Lower leg skin (tissue), 4 donors: ENCODE measurements around the gene WNT5B. TPM values are rescaled to one million over a fixed set of nuclear protein-coding genes. Genes with fewer than 3 reads are reported as not detected.
"Not testable (repeated sequence)": the region's sequence is repeated elsewhere in the genome, so short reads cannot be mapped to it uniquely, and the experiment has no call there.

Source experiments
- DNase-seq, 2 donors: peaks; one replicate each; pipeline ENCODE4 v3.0.0-alpha.2; 2019; ENCODE audit warnings: low spot score in 2 of 2
- H3K4me3 ChIP-seq: fragments of 200-600 bp; sonication (generic); 2 replicates; pipeline ENCODE4 v1.5.1; 2017; ENCODE audit warnings: mild to moderate bottlenecking, low read depth; ENCODE audit not compliant: poor library complexity, severe bottlenecking
- CTCF ChIP-seq, 3 donors: fragments of 450-650 bp; IDR thresholded peaks; one replicate each; pipeline ENCODE4 v1.5.1; 2016; ENCODE audit warnings: antibody characterized with exemption in 3 of 3, mild to moderate bottlenecking in 3 of 3, moderate library complexity in 2 of 3
- POLR2A ChIP-seq, 2 donors: fragments of 450-650 bp; IDR thresholded peaks; one replicate each; pipeline ENCODE4 v1.6.1; 2016 to 2017; ENCODE audit warnings: antibody characterized with exemption in 2 of 2, mild to moderate bottlenecking in 1 of 2, moderate library complexity in 1 of 2
- WGBS, 2 donors: methylation state at CpG; one replicate each; pipeline ENCODE4 v1.1.5; 2018; 5-methylcytosine and 5-hydroxymethylcytosine counted together
- intact Hi-C: fragments of 100-400 bp; cut with DNase I; formaldehyde crosslinking; loops from one replicate; pipeline ENCODE4 v1.15.0; 2023; ENCODE audit warnings: low total_unique reads
- microRNA-seq, 2 donors: library from miRNA; unstranded; fragments of <30 nt; microRNA quantifications; one replicate each; pipeline ENCODE4, GENCODE V29; 2016; ENCODE audit warnings: borderline replicate concordance in 2 of 2, borderline number of aligned reads in 1 of 2
- total RNA-seq, 4 donors: library from RNA; depleted of rRNA; stranded (reverse); fragments of >200 nt; gene quantifications; one replicate each; pipeline ENCODE4 v1.1.0, GENCODE V29; 2016

WNT5B gene
- total RNA-seq, 4 donors from 2014 or later, result 3.6 to 16.5 (median 10.9) TPM

DNA sequence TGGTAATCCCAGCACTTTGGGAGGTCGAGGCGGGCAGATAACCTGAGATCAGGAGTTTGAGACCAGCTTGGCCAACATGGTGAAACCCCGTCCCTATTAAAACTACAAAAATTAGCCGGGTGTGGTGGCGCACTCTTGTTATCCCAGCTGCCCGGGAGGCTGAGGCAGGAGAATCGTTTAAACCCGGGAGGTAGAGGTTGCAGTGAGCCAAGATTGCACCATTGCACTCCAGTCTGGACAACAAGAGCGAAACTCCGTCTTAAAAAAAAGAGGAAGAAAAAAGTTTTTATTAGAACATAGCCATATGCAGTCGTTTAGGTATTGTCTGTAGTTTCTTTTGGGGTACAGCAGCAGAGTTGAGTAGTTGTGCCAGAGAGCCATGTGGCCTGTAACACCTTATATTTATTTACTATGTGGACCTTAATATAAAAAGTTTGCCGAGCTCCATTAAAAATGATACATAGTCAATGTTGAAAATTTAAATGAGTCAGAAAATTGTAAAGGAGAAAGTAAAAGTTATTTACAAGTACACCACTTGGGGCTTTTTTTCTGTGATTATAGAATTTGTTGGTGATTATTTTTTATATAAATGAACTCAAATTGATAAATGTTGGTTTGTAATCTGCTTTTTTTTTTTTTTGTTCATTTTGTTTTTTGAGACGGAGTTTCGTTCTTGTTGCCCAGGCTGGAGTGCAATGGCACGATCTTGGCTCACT lies 64.0 kb downstream of the WNT5B start:
- DNase-seq, result no peak
- no peak for TF ChIP-seq POLR2A (IDR thresholded peaks at IDR 0.05)
- no peak for TF ChIP-seq CTCF (IDR thresholded peaks at IDR 0.05)
- intact Hi-C loops, result no loop called here
- no peak overlapping the region for H3K4me3 ChIP-seq
- 81 to 86% methylated on average over 15 of the region's 15 CpGs for WGBS, 2 donors

DNA sequence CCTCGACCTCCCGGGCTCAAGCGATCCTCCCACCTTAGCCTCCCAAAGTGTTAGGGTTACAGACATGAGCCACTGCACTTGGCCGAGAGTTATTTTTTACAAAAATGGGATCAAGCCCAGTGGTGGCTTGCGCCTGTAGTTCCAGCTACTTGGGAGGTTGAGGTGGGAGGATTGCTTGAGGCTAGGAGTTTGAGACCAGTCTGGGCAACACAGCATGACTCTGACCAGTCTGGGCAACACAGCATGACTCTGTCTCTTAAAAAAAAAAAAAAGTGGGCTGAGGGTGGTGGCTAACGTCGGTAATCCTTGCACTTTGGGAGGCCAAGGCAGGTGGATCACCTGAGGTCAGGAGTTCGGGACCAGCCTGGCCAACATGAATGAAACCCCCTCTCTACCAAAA lies 66.1 kb downstream of the WNT5B start:
- DNase-seq, H3K4me3 ChIP-seq: not testable (repeated sequence)
- WGBS, 2 donors, result 84 to 95% methylated on average over 8 of the region's 8 CpGs
- intact Hi-C loops, result loop anchor here (5.0 kb wide), 1 partner anchor 97 kb away; no protein-coding TSS in a partner anchor

DNA sequence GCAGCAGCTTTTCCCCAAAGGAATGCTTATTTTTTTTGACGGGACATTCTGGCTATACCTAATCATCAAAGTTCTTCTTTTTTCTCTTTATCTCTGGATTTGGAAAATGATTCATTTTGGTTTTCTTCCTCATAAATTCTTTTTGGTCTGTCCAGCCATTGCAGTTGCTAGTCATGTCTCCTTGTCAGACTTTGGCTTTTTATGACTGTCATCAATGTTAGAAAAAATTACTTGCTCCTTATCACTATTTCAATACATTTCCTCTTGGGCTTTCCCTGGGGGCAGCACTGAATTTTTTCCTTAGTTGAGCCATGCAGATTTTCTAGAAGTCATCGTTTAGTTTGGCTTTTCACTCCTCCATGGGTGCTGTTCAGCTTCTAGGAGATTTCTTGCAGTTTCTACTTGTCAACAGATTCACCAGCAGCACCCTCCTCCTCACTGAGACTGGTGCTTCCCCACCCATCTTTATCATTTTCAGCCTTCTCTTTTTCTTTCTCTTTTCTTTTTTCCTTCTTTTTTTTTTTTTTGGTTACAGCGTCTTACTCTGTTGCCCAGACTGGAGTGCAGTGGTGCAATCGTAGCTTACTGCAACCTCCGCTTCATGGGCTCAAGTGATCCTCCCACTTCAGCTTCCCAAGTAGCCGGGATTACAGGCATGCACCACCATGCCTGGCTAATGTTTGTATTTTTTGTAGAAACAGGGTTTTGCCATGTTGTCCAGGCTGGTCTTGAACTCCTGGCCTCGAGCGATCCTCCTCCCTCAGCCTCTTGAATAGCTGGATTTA lies 67.0 kb downstream of the WNT5B start:
- 74 to 80% methylated on average over 8 of the region's 8 CpGs for WGBS, 2 donors

GRCh38 chr12:1696800-1697199 lies 67.8 kb downstream of the WNT5B start:
- intact Hi-C loops, result loop anchor here (5.0 kb wide), 1 partner anchor 96 kb away; no protein-coding TSS in a partner anchor

More for the DNA sequence above, 67.0 kb downstream of the WNT5B start:
- no peak overlapping the region for H3K4me3 ChIP-seq
- intact Hi-C loops, result loop anchor here (5.0 kb wide), 1 partner anchor 96 kb away; no protein-coding TSS in a partner anchor
- TF ChIP-seq POLR2A (IDR thresholded peaks at IDR 0.05) (no peak), CTCF (IDR thresholded peaks at IDR 0.05) (no peak)
- no peak for DNase-seq

More at GRCh38 chr12:1696800-1697199, 67.8 kb downstream of the WNT5B start:
- H3K4me3 ChIP-seq, result no peak overlapping the region
- TF ChIP-seq POLR2A (IDR thresholded peaks at IDR 0.05) (no peak), CTCF (IDR thresholded peaks at IDR 0.05) (no peak)
- DNase-seq, result no peak

Small RNA genes within 50 kb of the gene (microRNA-seq; reads per million reads assigned to microRNA genes)
- 0 reads per million in 2 donors for gene MIR3649

Other genes with a start within 250 kb of the WNT5B start
- gene FBXL14, start 34.6 kb upstream of the WNT5B start, total RNA-seq, result 10 to 100 TPM in 2 of 4 donors, 1 to 10 TPM in 2; 9.3 to 12.8 (median 10.9) TPM
- 10 to 100 TPM; 29.5 to 44.3 (median 37.1) TPM for gene ADIPOR2, start 61.8 kb downstream of the WNT5B start, total RNA-seq
- not detected for gene LRTM2, start 191.3 kb downstream of the WNT5B start, total RNA-seq